IPS-20b (cell line): ENCODE results near the gene TMEM25.

ENCODE experiments used
- H3K27ac ChIP-seq: one replicate; pipeline ENCODE4 v1.5.1; 2013; ENCODE audit warnings: low read length
- H3K27me3 ChIP-seq: 2 replicates; pipeline ENCODE4 v1.6.1; 2013; ENCODE audit warnings: mild to moderate bottlenecking, low read length, inconsistent platforms; ENCODE audit not compliant: insufficient read depth
- H3K36me3 ChIP-seq: 2 replicates; pipeline ENCODE4 v1.6.1; 2013; ENCODE audit warnings: low read depth, mild to moderate bottlenecking, inconsistent platforms, low read length, moderate library complexity; ENCODE audit not compliant: insufficient read depth
- H3K4me1 ChIP-seq: 2 replicates; pipeline ENCODE4 v1.6.1; 2013; ENCODE audit warnings: mild to moderate bottlenecking, control low read depth, inconsistent platforms, low read length, moderate library complexity; ENCODE audit not compliant: insufficient read depth
- H3K4me3 ChIP-seq: 2 replicates; pipeline ENCODE4 v1.5.1; 2013; ENCODE audit warnings: mild to moderate bottlenecking, low read length, inconsistent platforms
- H3K9ac ChIP-seq: 2 replicates; pipeline ENCODE4 v1.6.1; 2013; ENCODE audit warnings: low read depth, mild to moderate bottlenecking, inconsistent platforms, low read length, moderate library complexity
- H3K9me3 ChIP-seq: 2 replicates; pipeline ENCODE4 v1.6.1; 2013; ENCODE audit warnings: mild to moderate bottlenecking, low read depth, low read length, inconsistent platforms; ENCODE audit not compliant: insufficient read depth

TMEM25 gene

DNA sequence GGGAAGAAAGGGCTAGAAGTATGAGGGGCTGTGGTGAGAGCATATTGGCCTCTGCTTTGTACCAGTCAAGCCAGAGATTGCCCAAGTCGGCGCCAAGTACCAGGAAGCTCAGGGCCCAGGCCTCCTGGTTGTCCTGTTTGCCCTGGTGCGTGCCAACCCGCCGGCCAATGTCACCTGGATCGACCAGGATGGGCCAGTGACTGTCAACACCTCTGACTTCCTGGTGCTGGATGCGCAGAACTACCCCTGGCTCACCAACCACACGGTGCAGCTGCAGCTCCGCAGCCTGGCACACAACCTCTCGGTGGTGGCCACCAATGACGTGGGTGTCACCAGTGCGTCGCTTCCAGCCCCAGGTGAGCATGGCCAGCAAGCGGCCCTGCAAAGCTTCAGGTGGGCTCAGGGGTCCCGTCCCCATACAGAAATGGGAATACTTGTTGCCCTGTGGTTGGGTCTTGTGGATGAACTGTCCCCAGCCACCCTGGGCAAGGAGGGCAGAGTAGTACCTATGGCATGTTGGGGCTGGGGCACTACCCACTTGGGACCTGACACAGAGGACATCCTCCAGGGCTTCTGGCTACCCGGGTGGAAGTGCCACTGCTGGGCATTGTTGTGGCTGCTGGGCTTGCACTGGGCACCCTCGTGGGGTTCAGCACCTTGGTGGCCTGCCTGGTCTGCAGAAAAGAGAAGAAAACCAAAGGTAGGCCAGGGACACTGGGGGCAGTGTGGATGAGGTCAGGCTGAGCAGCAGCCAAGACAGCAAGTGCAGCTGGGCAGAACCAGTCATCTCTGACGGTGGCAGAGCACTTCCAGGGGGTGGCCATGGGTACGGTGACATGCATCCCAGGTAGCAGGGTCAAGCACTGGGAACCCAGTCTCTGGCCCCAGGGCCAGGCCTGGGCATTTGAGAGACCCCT lies 2.1 kb downstream of the TMEM25 start:
- Histone ChIP-seq H3K9ac (no peak overlapping the region), H3K9me3 (no peaks in the 10 kb centered on the region), H3K27me3 (peaks cover 11% of the 10 kb centered on the region; the same call in 1 of the 2 replicates), H3K27ac (no peak overlapping the region), H3K4me1 (peaks cover 8% of the 10 kb centered on the region), H3K36me3 (no peaks in the 10 kb centered on the region), H3K4me3 (no peak overlapping the region)

DNA sequence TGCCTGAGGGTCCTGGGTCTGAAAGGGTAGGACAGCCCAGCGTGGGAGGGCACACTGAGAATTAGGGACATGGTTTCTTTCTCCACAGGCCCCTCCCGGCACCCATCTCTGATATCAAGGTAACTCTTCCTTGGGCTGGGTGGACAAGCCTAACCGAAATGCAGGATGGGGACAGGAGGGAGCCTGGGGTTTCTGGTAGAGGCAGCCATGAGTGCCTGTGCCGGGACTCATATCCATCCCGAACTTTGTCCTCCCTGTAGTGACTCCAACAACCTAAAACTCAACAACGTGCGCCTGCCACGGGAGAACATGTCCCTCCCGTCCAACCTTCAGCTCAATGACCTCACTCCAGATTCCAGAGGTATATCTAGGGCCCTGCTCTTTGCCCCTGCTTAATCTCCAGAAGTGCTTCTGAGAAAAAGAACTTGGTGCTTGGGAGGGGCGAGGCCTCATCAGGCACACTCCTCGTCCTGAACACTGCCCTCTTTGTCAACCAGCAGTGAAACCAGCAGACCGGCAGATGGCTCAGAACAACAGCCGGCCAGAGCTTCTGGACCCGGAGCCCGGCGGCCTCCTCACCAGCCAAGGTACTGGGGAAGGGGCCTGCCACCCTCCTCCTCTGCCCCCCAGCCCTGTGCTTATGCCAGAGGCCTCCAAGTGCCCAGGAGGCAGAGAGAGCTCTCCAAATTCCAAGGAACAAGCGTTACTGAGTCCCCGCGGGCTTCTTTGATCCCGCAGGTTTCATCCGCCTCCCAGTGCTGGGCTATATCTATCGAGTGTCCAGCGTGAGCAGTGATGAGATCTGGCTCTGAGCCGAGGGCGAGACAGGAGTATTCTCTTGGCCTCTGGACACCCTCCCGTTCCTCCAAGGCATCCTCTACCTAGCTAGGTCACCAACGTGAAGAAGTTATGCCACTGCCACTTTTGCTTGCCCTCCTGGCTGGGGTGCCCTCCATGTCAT lies 3.1 kb downstream of the TMEM25 start:
- Histone ChIP-seq H3K9me3 (no peaks in the 10 kb centered on the region), H3K4me1 (peaks cover 8% of the 10 kb centered on the region), H3K27ac (no peak overlapping the region), H3K4me3 (no peak overlapping the region), H3K36me3 (no peaks in the 10 kb centered on the region), H3K9ac (no peak overlapping the region), H3K27me3 (peaks cover 11% of the 10 kb centered on the region; the same call in 1 of the 2 replicates)

DNA sequence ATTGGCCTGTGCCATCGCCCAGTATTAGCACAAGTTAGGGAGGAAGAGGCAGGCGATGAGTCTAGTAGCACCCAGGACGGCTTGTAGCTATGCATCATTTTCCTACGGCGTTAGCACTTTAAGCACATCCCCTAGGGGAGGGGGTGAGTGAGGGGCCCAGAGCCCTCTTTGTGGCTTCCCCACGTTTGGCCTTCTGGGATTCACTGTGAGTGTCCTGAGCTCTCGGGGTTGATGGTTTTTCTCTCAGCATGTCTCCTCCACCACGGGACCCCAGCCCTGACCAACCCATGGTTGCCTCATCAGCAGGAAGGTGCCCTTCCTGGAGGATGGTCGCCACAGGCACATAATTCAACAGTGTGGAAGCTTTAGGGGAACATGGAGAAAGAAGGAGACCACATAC lies 4.3 kb downstream of the TMEM25 start:
- Histone ChIP-seq H3K4me3 (no peak overlapping the region), H3K9ac (no peak overlapping the region), H3K36me3 (no peaks in the 10 kb centered on the region), H3K27ac (no peak overlapping the region), H3K4me1 (no peaks in the 10 kb centered on the region), H3K9me3 (no peaks in the 10 kb centered on the region), H3K27me3 (no peaks in the 10 kb centered on the region)

DNA sequence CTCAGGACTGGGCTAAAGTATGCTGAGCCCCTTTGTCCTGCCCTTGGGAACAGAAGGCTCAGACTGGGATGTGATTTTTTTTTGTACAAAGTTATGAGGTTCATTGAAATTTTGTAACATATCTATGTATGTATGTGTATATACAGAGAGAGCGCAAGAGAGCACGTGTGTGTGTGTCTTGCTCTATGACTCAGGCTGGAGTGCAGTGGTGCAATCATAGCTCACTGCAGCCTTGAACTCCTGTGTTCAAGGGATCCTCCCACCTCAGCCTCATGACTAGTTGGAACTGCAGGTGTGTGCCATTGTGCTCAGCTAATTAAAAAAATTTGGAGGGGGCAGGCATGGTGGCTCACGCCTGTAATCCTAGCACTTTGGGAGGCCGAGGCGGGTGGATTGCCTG lies 5.7 kb downstream of the TMEM25 start:
- Histone ChIP-seq H3K4me1 (no peaks in the 10 kb centered on the region), H3K36me3 (no peaks in the 10 kb centered on the region), H3K27ac (no peak overlapping the region), H3K27me3 (no peaks in the 10 kb centered on the region), H3K4me3 (no peak overlapping the region), H3K9me3 (no peaks in the 10 kb centered on the region), H3K9ac (no peak overlapping the region)

DNA sequence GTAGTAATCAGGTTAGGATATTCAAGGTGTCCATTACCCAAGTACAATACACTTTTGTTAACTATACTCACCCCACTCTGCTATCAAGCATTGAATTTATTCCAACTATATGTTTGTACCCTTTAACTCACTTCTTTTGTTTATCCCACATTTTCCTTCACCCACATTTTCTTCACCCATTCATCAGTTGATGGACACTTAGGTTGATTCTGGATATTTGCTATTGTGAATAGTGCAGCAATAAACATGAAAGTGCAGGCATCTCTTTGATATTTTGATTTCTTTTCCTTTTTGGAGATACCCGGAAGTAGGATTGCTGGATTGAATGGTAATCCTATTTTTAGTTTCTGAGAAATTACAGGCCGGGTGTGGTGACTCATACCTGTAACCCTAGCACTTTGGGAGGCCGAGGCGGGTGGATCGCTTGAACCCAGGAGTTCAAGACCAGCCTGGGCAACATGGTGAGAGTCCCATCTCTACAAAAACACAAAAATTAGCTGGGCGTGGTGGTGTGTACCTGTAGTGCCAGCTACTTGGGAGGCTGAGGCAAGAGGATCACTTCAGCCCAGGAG lies 6.5 kb downstream of the TMEM25 start:
- Histone ChIP-seq H3K27ac (no peak overlapping the region), H3K4me1 (no peaks in the 10 kb centered on the region), H3K27me3 (no peaks in the 10 kb centered on the region), H3K9me3 (no peaks in the 10 kb centered on the region), H3K36me3 (no peaks in the 10 kb centered on the region), H3K9ac (no peak overlapping the region), H3K4me3 (no peak overlapping the region)

DNA sequence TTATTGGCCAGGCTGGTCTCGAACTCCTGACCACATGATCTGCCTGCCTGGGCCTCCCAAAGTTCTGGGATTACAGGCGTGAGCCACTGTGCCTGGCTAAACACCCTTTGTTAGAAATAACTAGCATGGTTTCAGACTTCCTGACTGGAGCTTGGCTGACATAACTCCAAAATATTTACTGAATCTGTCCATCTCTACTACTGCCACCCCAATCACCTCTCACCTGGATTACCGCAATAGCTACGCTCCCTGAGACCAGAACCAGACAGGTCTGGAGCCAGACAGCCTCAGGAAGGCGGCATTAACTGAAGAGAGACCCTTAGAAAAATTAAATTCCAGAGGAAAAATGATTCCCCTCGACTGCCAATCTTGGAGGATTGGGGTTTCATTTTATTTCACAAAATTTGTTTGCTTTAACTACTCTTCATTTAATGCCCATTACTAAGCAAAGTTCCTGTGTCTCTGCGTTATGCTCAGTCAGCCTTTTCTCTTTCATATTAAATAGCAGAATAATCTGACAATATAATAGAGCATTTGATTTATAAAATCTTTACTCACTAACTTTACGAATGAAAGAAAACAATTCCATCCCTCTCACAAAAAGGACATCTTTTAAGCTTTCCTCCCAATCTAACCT lies 13.1 kb downstream of the TMEM25 start:
- no peaks in the 10 kb centered on the region for H3K9me3 ChIP-seq
- H3K27me3 ChIP-seq, result no peaks in the 10 kb centered on the region
- H3K36me3 ChIP-seq, result no peaks in the 10 kb centered on the region
- H3K4me3 ChIP-seq, result no peak overlapping the region
- H3K9ac ChIP-seq, result no peak overlapping the region
- H3K27ac ChIP-seq, result no peak overlapping the region
- no peaks in the 10 kb centered on the region for H3K4me1 ChIP-seq

DNA sequence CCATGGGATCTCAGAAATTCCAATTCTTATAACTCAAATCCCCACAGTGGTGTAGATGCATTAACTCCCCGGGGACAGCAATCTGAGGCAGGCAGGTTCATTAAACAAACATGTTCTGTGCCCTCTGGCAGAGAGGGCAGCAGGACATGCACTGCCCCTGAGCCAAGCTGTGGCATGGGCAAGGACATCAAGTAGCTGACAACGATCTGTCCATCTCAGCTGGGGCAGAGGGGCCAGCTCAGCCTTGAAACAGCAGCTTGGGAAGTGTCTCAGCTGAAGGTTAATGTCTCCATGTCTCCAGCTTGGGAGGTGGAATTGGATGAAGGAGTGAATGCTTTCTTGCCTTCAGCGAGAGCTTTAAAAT lies 13.6 kb downstream of the TMEM25 start:
- Histone ChIP-seq H3K9me3 (no peaks in the 10 kb centered on the region), H3K36me3 (no peaks in the 10 kb centered on the region), H3K27me3 (no peaks in the 10 kb centered on the region), H3K9ac (no peak overlapping the region), H3K27ac (no peak overlapping the region), H3K4me3 (no peak overlapping the region), H3K4me1 (no peaks in the 10 kb centered on the region)

DNA sequence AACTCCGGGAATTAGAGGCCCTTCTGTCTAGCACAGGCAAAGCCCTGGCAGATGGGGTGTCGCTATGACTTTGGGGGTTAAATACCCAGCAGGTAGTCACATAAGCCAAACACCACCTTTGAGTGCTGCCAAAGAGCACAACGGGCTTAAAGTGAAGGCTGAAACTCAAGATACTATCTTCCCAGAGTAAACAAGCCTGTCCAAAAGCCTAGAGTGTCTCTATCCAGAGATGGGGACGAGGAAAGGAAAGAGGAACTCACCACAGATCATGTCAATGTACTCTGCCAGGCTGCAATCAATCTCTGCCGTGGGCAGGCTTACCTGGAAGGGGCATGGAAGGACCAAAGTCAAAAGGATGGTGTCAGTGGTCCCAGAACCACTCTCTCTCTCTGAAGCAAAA lies 14.5 kb downstream of the TMEM25 start:
- Histone ChIP-seq H3K36me3 (no peaks in the 10 kb centered on the region), H3K9me3 (no peaks in the 10 kb centered on the region), H3K27me3 (no peaks in the 10 kb centered on the region), H3K4me3 (no peak overlapping the region), H3K9ac (no peak overlapping the region), H3K27ac (no peak overlapping the region), H3K4me1 (no peaks in the 10 kb centered on the region)

DNA sequence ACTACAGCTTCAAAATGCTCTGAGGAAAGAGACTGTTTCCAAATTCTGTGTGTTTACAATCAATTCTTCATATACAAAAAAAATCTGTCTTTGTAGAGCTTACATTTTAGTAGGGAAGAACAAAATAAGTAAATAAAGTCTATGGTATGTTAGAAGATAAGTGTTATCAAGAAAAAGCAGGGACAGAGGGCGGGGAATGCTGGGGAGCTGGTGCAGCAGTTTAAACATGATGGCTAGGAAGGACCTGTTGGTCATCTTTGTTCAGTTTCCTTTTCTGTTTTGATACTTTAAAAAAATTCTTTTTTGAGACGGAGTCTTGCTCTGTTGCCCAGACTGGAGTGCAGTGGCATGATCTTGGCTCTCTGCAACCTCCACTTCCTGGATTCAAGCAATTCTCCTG lies 16.1 kb downstream of the TMEM25 start:
- Histone ChIP-seq H3K4me3 (no peak overlapping the region), H3K9me3 (no peaks in the 10 kb centered on the region), H3K4me1 (no peaks in the 10 kb centered on the region), H3K36me3 (peaks cover 6% of the 10 kb centered on the region; the same call in 1 of the 2 replicates), H3K27me3 (no peaks in the 10 kb centered on the region), H3K9ac (no peak overlapping the region), H3K27ac (no peak overlapping the region)

DNA sequence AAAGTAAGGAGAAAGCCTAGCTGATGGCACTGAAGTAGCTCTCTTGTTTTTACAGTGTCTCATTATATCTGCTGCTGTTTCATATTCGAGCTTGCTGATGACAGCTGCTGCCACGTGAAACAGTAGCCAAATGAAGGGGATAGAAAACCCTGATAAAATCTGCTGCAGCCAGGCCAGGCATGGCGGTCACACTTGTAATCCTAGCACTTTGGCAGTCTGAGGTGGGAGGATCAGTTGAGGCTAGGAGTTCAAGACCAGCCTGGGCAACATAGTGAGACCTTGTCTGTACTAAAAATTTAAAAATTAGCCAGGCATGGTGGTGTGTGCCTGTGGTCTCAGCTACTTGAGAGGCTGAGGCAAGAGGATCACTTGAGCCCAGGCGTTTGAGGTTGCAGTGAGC lies 21.3 kb downstream of the TMEM25 start:
- Histone ChIP-seq H3K9me3 (no peaks in the 10 kb centered on the region), H3K9ac (no peak overlapping the region), H3K36me3 (peaks cover 22% of the 10 kb centered on the region), H3K27ac (no peak overlapping the region), H3K4me1 (no peaks in the 10 kb centered on the region), H3K4me3 (no peak overlapping the region), H3K27me3 (no peaks in the 10 kb centered on the region)

DNA sequence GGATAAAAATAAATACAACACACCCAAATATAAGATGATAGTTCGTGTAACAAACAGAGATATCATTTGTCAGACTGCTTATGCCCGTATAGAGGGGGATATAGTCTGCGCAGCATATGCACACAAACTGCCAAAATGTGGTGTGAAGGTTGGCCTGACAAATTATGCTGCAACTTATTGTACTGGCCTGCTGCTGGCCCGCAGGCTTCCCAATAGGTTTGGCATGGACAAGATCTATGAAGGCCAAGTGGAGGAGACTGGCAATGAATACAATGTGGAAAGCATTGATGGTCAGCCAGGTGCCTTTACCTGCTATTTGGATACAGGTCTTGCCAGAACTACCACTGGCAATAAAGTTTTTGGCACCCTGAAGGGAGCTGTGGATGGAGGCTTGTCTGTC lies 29.8 kb downstream of the TMEM25 start:
- Histone ChIP-seq H3K4me1 (no peaks in the 10 kb centered on the region), H3K4me3 (no peak overlapping the region), H3K27me3 (no peaks in the 10 kb centered on the region), H3K9me3 (no peaks in the 10 kb centered on the region), H3K36me3 (peaks cover 6% of the 10 kb centered on the region), H3K9ac (no peak overlapping the region), H3K27ac (no peak overlapping the region)
